ENCODE measurements around the gene DCLK1.

Gene DCLK1

GRCh38 chr13:35854286-35854685 is 276.9 kb downstream of the DCLK1 start:
- Histone ChIP-seq H3K79me1 (ENCODE audit: low read length) (no peaks in the 10 kb centered on the region), H3K4me1 (ENCODE audit: control insufficient read depth in 1 of 2, insufficient read depth in 2 of 2, low read length in 2 of 2) (peaks cover 2 to 7% of the 10 kb centered on the region in 2 experiments), H4K12ac (ENCODE audit: low read depth, low read length) (no peak overlapping the region), H3K4ac (ENCODE audit: low read depth, low read length) (no peak overlapping the region), H2BK120ac (ENCODE audit: insufficient read depth, low read length, poor library complexity) (no peak overlapping the region), H2BK5ac (ENCODE audit: low read depth, low read length, poor library complexity) (no peak overlapping the region), H3K4me3 (ENCODE audit: low read depth, low read length) (no peak overlapping the region), H3K36me3 (ENCODE audit: control insufficient read depth in 1 of 2, insufficient read depth in 2 of 2, low read length in 2 of 2) (no peaks in the 10 kb centered on the region), H4K91ac (ENCODE audit: low read depth, low read length) (no peak overlapping the region), H2AK5ac (ENCODE audit: low read length) (no peak overlapping the region), H3K9ac (ENCODE audit: low read length) (no peak overlapping the region), H3K9me3 (ENCODE audit: insufficient read depth, low read depth, low read length) (peaks cover 1% of the 10 kb centered on the region), H3K27ac (ENCODE audit: low read depth, low read length) (no peak overlapping the region), H3K23ac (ENCODE audit: low read length) (no peak overlapping the region), H3K18ac (ENCODE audit: low read length) (no peak overlapping the region), H4K8ac (ENCODE audit: low read depth, low read length) (no peak overlapping the region), H3K79me2 (ENCODE audit: control insufficient read depth, insufficient read depth, low read length, poor library complexity) (no peaks in the 10 kb centered on the region), H2BK12ac (ENCODE audit: low read length) (no peak overlapping the region), H2AFZ (ENCODE audit: insufficient read depth, low read length, poor library complexity) (no peak overlapping the region), H3K14ac (ENCODE audit: low read length) (no peak overlapping the region), H3K4me2 (ENCODE audit: low read length) (no peak overlapping the region), H3K27me3 (ENCODE audit: insufficient read depth, low read length) (no peaks in the 10 kb centered on the region)
- WGBS (ENCODE audit: extremely low coverage, insufficient coverage, insufficient read length): no CpG with 5 or more reads among the region's 8 CpGs
- no peak for DNase-seq

GRCh38 chr13:35851881-35852280 is 279.3 kb downstream of the DCLK1 start:
- WGBS (ENCODE audit: extremely low coverage, insufficient coverage, insufficient read length): no CpG with 5 or more reads among the region's 3 CpGs
- Histone ChIP-seq H2BK12ac (ENCODE audit: low read length) (no peak overlapping the region), H3K4me1 (ENCODE audit: control insufficient read depth in 1 of 2, insufficient read depth in 2 of 2, low read length in 2 of 2) (peaks cover 0 to 3% of the 10 kb centered on the region in 2 experiments), H3K18ac (ENCODE audit: low read length) (no peak overlapping the region), H4K91ac (ENCODE audit: low read depth, low read length) (no peak overlapping the region), H3K79me2 (ENCODE audit: control insufficient read depth, insufficient read depth, low read length, poor library complexity) (no peaks in the 10 kb centered on the region), H3K27me3 (ENCODE audit: insufficient read depth, low read length) (no peaks in the 10 kb centered on the region), H2AK5ac (ENCODE audit: low read length) (no peak overlapping the region), H3K4ac (ENCODE audit: low read depth, low read length) (no peak overlapping the region), H3K36me3 (ENCODE audit: control insufficient read depth in 1 of 2, insufficient read depth in 2 of 2, low read length in 2 of 2) (no peaks in the 10 kb centered on the region), H3K4me3 (ENCODE audit: low read depth, low read length) (no peak overlapping the region), H4K8ac (ENCODE audit: low read depth, low read length) (no peak overlapping the region), H2AFZ (ENCODE audit: insufficient read depth, low read length, poor library complexity) (no peak overlapping the region), H3K23ac (ENCODE audit: low read length) (no peak overlapping the region), H3K79me1 (ENCODE audit: low read length) (no peaks in the 10 kb centered on the region), H3K27ac (ENCODE audit: low read depth, low read length) (no peak overlapping the region), H4K12ac (ENCODE audit: low read depth, low read length) (no peak overlapping the region), H3K4me2 (ENCODE audit: low read length) (no peak overlapping the region), H3K9ac (ENCODE audit: low read length) (no peak overlapping the region), H2BK120ac (ENCODE audit: insufficient read depth, low read length, poor library complexity) (no peak overlapping the region), H3K14ac (ENCODE audit: low read length) (no peak overlapping the region), H2BK5ac (ENCODE audit: low read depth, low read length, poor library complexity) (no peak overlapping the region), H3K9me3 (ENCODE audit: insufficient read depth, low read depth, low read length) (peaks cover 1% of the 10 kb centered on the region)
- no peak for DNase-seq

GRCh38 chr13:35851356-35851755 is 279.8 kb downstream of the DCLK1 start:
- DNase-seq: no peak
- H3K79me1 ChIP-seq (ENCODE audit: low read length): no peaks in the 10 kb centered on the region
- H4K91ac ChIP-seq (ENCODE audit: low read depth, low read length): no peak overlapping the region
- no peak overlapping the region for H4K8ac ChIP-seq (ENCODE audit: low read depth, low read length)
- H4K12ac ChIP-seq (ENCODE audit: low read depth, low read length): no peak overlapping the region
- no CpG with 5 or more reads among the region's 5 CpGs for WGBS (ENCODE audit: extremely low coverage, insufficient coverage, insufficient read length)
- H3K9ac ChIP-seq (ENCODE audit: low read length): no peak overlapping the region
- no peaks in the 10 kb centered on the region for H3K36me3 ChIP-seq (ENCODE audit: control insufficient read depth in 1 of 2, insufficient read depth in 2 of 2, low read length in 2 of 2)
- no peaks in the 10 kb centered on the region for H3K79me2 ChIP-seq (ENCODE audit: control insufficient read depth, insufficient read depth, low read length, poor library complexity)
- peaks cover 0 to 3% of the 10 kb centered on the region in 2 experiments for H3K4me1 ChIP-seq (ENCODE audit: control insufficient read depth in 1 of 2, insufficient read depth in 2 of 2, low read length in 2 of 2)
- no peak overlapping the region for H2BK120ac ChIP-seq (ENCODE audit: insufficient read depth, low read length, poor library complexity)
- H2AK5ac ChIP-seq (ENCODE audit: low read length): no peak overlapping the region
- no peak overlapping the region for H2BK12ac ChIP-seq (ENCODE audit: low read length)
- no peak overlapping the region for H3K27ac ChIP-seq (ENCODE audit: low read depth, low read length)
- no peak overlapping the region for H3K4me2 ChIP-seq (ENCODE audit: low read length)
- H3K14ac ChIP-seq (ENCODE audit: low read length): no peak overlapping the region
- no peak overlapping the region for H2AFZ ChIP-seq (ENCODE audit: insufficient read depth, low read length, poor library complexity)
- no peaks in the 10 kb centered on the region for H3K27me3 ChIP-seq (ENCODE audit: insufficient read depth, low read length)
- no peak overlapping the region for H3K4me3 ChIP-seq (ENCODE audit: low read depth, low read length)
- H2BK5ac ChIP-seq (ENCODE audit: low read depth, low read length, poor library complexity): no peak overlapping the region
- no peak overlapping the region for H3K23ac ChIP-seq (ENCODE audit: low read length)
- no peak overlapping the region for H3K4ac ChIP-seq (ENCODE audit: low read depth, low read length)
- H3K9me3 ChIP-seq (ENCODE audit: insufficient read depth, low read depth, low read length): peaks cover 1% of the 10 kb centered on the region
- no peak overlapping the region for H3K18ac ChIP-seq (ENCODE audit: low read length)

- no peak overlapping the region for H3K4me2 ChIP-seq (ENCODE audit: low read length)
- no peak overlapping the region for H3K18ac ChIP-seq (ENCODE audit: low read length)
- H2AFZ ChIP-seq (ENCODE audit: insufficient read depth, low read length, poor library complexity): no peak overlapping the region
- no peaks in the 10 kb centered on the region for H3K36me3 ChIP-seq (ENCODE audit: control insufficient read depth in 1 of 2, insufficient read depth in 2 of 2, low read length in 2 of 2)
- H2BK120ac ChIP-seq (ENCODE audit: insufficient read depth, low read length, poor library complexity): no peak overlapping the region
- H3K27ac ChIP-seq (ENCODE audit: low read depth, low read length): no peak overlapping the region
- no peaks in the 10 kb centered on the region for H3K27me3 ChIP-seq (ENCODE audit: insufficient read depth, low read length)
- no peak overlapping the region for H3K4me3 ChIP-seq (ENCODE audit: low read depth, low read length)
- H3K9me3 ChIP-seq (ENCODE audit: insufficient read depth, low read depth, low read length): peaks cover 1% of the 10 kb centered on the region
- no peaks in the 10 kb centered on the region for H3K79me1 ChIP-seq (ENCODE audit: low read length)
- no peak overlapping the region for H4K12ac ChIP-seq (ENCODE audit: low read depth, low read length)
- H3K14ac ChIP-seq (ENCODE audit: low read length): no peak overlapping the region
- no peak overlapping the region for H4K91ac ChIP-seq (ENCODE audit: low read depth, low read length)
- no peak overlapping the region for H2AK5ac ChIP-seq (ENCODE audit: low read length)
- no peak for DNase-seq
- H2BK12ac ChIP-seq (ENCODE audit: low read length): no peak overlapping the region
- H3K79me2 ChIP-seq (ENCODE audit: control insufficient read depth, insufficient read depth, low read length, poor library complexity): no peaks in the 10 kb centered on the region
- H3K4ac ChIP-seq (ENCODE audit: low read depth, low read length): no peak overlapping the region
- no peak overlapping the region for H4K8ac ChIP-seq (ENCODE audit: low read depth, low read length)
- H3K4me1 ChIP-seq (ENCODE audit: control insufficient read depth in 1 of 2, insufficient read depth in 2 of 2, low read length in 2 of 2): peaks cover 0 to 3% of the 10 kb centered on the region in 2 experiments
- no peak overlapping the region for H3K23ac ChIP-seq (ENCODE audit: low read length)
- no peak overlapping the region for H2BK5ac ChIP-seq (ENCODE audit: low read depth, low read length, poor library complexity)
- no CpG with 5 or more reads among the region's 5 CpGs for WGBS (ENCODE audit: extremely low coverage, insufficient coverage, insufficient read length)
- H3K9ac ChIP-seq (ENCODE audit: low read length): no peak overlapping the region
Observed at GRCh38 chr13:35850569-35850968, 280.6 kb downstream of the DCLK1 start.

Data from trophoblast cell (in vitro differentiated cells and primary cell).